ENCODE data around the gene MAGEF1. TPM values are rescaled to one million over a fixed set of nuclear protein-coding genes. Genes with fewer than 3 reads are reported as not detected.

MAGEF1 gene
- total RNA-seq, 1 experiment from 2014 or later = 31.9 TPM

DNA sequence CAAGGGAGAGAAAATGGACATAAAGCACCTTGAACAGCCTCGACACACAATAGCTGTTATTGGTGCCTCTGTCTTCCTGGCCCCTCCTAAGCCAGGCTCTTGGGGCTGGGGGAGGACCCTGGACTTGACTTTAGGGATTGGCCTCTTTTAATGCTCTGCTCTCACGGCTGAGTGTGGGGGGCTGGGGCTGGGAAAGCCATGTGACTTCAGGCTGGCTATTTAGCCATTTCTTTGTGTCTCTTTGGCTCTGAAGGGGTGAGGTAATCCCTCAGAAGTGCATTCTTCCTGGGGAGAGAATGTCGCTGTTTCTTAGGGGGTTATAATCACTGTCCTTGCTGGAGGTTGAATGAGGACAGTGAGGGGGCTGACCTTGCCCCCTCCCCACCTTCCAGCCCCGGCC, 26.2 kb downstream of the MAGEF1 start:
- no peak overlapping the region for H2BK20ac ChIP-seq (ENCODE audit: low read depth, low read length, poor library complexity, severe bottlenecking)
- no peak overlapping the region for H2BK12ac ChIP-seq (ENCODE audit: insufficient read length, low read depth, low read length)
- no peak overlapping the region for H2BK5ac ChIP-seq (ENCODE audit: insufficient read length, low read length)
- H2AFZ ChIP-seq (ENCODE audit: low read length) = no peak overlapping the region
- H4K5ac ChIP-seq (ENCODE audit: insufficient read length, low read depth, low read length) = no peak overlapping the region
- no peaks in the 10 kb centered on the region for H3K23me2 ChIP-seq (ENCODE audit: insufficient read length, low read depth, low read length, poor library complexity, severe bottlenecking)
- H3K4me2 ChIP-seq (ENCODE audit: insufficient read depth, insufficient read length, low read length) = no peak overlapping the region
- H3K27ac Mint-ChIP-seq = peak overlapping the region in 2 of 3 experiments; percentile 18 to 31; a peak in 2 of 7 replicates
- H3T11ph ChIP-seq (ENCODE audit: low read length) = no peak overlapping the region
- H3K79me1 ChIP-seq (ENCODE audit: insufficient read depth, low read depth, low read length, poor library complexity, severe bottlenecking) = no peaks in the 10 kb centered on the region
- no peaks in the 10 kb centered on the region for H3K79me2 ChIP-seq (ENCODE audit: insufficient read depth, low read length)
- no peaks in the 10 kb centered on the region for H3K27me3 ChIP-seq (ENCODE audit: insufficient read depth, low read length)
- no peak overlapping the region for H3K56ac ChIP-seq (ENCODE audit: insufficient read length, low read depth, low read length)
- H2BK15ac ChIP-seq (ENCODE audit: low read depth, low read length) = no peak overlapping the region
- H3K9me3 ChIP-seq (ENCODE audit: control insufficient read depth, low read depth, low read length) = no peaks in the 10 kb centered on the region
- H3K4me3 Mint-ChIP-seq = peak overlapping the region in 1 of 2 experiments; percentile 65; a peak in 1 of 5 replicates
- no peak overlapping the region for H3K27ac ChIP-seq (ENCODE audit: insufficient read length, low read depth, low read length)
- H3K9ac ChIP-seq (ENCODE audit: extremely low read depth, insufficient read length, low read length) = no peak overlapping the region
- H4K91ac ChIP-seq (ENCODE audit: insufficient read length, low read depth, low read length) = no peak overlapping the region
- peaks cover 12 to 18% of the 10 kb centered on the region in 2 experiments for H3K4me1 Mint-ChIP-seq
- no peak for DNase-seq
- WGBS (ENCODE audit: extremely low coverage, insufficient read length, low lambda C conversion rate) = no CpG with 5 or more reads among the region's 4 CpGs
- no peak overlapping the region for H2AK5ac ChIP-seq (ENCODE audit: insufficient read length, low read length)
- no peak overlapping the region for H2BK120ac ChIP-seq (ENCODE audit: low read depth, low read length, poor library complexity, severe bottlenecking)
- TF ChIP-seq, protein P1, sequence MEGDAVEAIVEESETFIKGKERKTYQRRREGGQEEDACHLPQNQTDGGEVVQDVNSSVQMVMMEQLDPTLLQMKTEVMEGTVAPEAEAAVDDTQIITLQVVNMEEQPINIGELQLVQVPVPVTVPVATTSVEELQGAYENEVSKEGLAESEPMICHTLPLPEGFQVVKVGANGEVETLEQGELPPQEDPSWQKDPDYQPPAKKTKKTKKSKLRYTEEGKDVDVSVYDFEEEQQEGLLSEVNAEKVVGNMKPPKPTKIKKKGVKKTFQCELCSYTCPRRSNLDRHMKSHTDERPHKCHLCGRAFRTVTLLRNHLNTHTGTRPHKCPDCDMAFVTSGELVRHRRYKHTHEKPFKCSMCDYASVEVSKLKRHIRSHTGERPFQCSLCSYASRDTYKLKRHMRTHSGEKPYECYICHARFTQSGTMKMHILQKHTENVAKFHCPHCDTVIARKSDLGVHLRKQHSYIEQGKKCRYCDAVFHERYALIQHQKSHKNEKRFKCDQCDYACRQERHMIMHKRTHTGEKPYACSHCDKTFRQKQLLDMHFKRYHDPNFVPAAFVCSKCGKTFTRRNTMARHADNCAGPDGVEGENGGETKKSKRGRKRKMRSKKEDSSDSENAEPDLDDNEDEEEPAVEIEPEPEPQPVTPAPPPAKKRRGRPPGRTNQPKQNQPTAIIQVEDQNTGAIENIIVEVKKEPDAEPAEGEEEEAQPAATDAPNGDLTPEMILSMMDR (conservative IDR thresholded peaks at IDR 0.05) = no peak
- no peaks in the 10 kb centered on the region; a peak in 1 of 7 replicates for H3K36me3 Mint-ChIP-seq (ENCODE audit: insufficient read depth in 1 of 3, low read depth in 3 of 3)
- no peak overlapping the region for H3K4ac ChIP-seq (ENCODE audit: low read depth, low read length)
- peaks cover 5% of the 10 kb centered on the region; the same call in 1 of the 2 replicates for H3K4me1 ChIP-seq (ENCODE audit: insufficient read depth, low read length)
- no peak overlapping the region for H3K14ac ChIP-seq (ENCODE audit: insufficient read depth, low read length)
- H4K20me1 ChIP-seq (ENCODE audit: control insufficient read depth, insufficient read depth, insufficient read length) = no peaks in the 10 kb centered on the region
- no peak overlapping the region for H3K23ac ChIP-seq (ENCODE audit: insufficient read length, low read depth, low read length)
- no peak overlapping the region for H4K8ac ChIP-seq (replicated peaks; ENCODE audit: insufficient read length, low read depth, low read length)
- H3K9me3 Mint-ChIP-seq = peaks cover 2 to 4% of the 10 kb centered on the region in 2 experiments; a peak in 2 of 5 replicates
- H3K27me3 Mint-ChIP-seq (ENCODE audit: low read depth) = peaks cover 37% of the 10 kb centered on the region
- no peak overlapping the region for H3K18ac ChIP-seq (ENCODE audit: insufficient read length, low read depth, low read length)
